BJ (cell line): Measurements from ENCODE around the gene SNAP23. TPM values are rescaled to one million over a fixed set of nuclear protein-coding genes. Genes with fewer than 3 reads are reported as not detected.

ENCODE experiments used
- CTCF ChIA-PET: fragments of 350-600 bp; formaldehyde crosslinking; extraction: SDS; loops from one replicate; lab custom pipeline; 2021; ENCODE audit warnings: antibody characterized with exemption, inconsistent platforms; lab: Yijun Ruan, JAX
- POLR2A ChIA-PET: fragments of 300-600 bp; sonication (Branson Sonifier 250); formaldehyde crosslinking; extraction: SDS; loops from one replicate; lab custom pipeline; 2021; ENCODE audit warnings: antibody characterized with exemption; lab: Charles Lee
- DNase-seq: peaks from one replicate; pipeline ENCODE4 v3.0.0-alpha.2; 2011; ENCODE audit warnings: low read depth
- H3K27me3 ChIP-seq: 2 replicates; pipeline ENCODE4 v1.6.0; 2011; ENCODE audit warnings: low read length; ENCODE audit not compliant: control insufficient read depth, insufficient read depth
- H3K36me3 ChIP-seq: 2 replicates; pipeline ENCODE4 v1.5.1; 2011; ENCODE audit warnings: low read length; ENCODE audit not compliant: control insufficient read depth, insufficient read depth
- H3K4me3 ChIP-seq: 2 replicates; pipeline ENCODE4 v1.5.1; 2011; ENCODE audit warnings: low read depth, mild to moderate bottlenecking, control low read depth, low read length
- polyA plus RNA-seq: library from polyadenylated mRNA; depleted of rRNA; stranded (reverse); fragments of >200 nt; gene quantifications from 2 replicates; pipeline ENCODE4 v1.2.3, GENCODE V29; 2011
- TF ChIP-seq, protein P1 (sequence below): IDR thresholded peaks from 2 replicates; pipeline ENCODE4 v1.5.1; 2011; ENCODE audit warnings: low read depth, mild to moderate bottlenecking, control low read depth, inconsistent platforms, low read length, moderate library complexity; ENCODE audit not compliant: insufficient read depth

SNAP23 gene
- polyA plus RNA-seq, 1 experiment, result 28.5 TPM

DNA sequence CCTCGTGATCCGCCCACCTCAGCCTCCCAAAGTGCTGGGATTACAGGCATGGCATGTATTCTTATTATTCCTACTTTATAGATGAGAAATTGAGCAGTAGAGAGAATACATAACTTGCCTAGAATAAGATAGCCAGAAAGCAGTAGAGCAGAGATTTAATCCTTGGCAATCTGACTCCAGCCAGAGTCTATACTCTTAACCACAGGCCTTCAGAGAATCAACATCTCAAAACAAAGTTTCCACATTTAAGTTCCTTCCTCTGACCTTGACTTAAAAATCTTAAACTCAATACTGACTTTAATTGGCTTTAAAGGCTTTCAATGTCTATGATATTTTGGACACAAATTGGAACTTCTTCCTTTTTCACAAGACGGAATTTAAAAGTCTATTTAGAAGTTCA, 41.6 kb upstream of the SNAP23 start:
- Histone ChIP-seq H3K4me3 (no peak overlapping the region), H3K27me3 (no peaks in the 10 kb centered on the region), H3K36me3 (peaks cover 7% of the 10 kb centered on the region)
- no peak for DNase-seq
- TF ChIP-seq, protein P1, sequence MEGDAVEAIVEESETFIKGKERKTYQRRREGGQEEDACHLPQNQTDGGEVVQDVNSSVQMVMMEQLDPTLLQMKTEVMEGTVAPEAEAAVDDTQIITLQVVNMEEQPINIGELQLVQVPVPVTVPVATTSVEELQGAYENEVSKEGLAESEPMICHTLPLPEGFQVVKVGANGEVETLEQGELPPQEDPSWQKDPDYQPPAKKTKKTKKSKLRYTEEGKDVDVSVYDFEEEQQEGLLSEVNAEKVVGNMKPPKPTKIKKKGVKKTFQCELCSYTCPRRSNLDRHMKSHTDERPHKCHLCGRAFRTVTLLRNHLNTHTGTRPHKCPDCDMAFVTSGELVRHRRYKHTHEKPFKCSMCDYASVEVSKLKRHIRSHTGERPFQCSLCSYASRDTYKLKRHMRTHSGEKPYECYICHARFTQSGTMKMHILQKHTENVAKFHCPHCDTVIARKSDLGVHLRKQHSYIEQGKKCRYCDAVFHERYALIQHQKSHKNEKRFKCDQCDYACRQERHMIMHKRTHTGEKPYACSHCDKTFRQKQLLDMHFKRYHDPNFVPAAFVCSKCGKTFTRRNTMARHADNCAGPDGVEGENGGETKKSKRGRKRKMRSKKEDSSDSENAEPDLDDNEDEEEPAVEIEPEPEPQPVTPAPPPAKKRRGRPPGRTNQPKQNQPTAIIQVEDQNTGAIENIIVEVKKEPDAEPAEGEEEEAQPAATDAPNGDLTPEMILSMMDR, result no peak
- POLR2A ChIA-PET, result no interaction called here
- CTCF ChIA-PET, result no interaction called here

DNA sequence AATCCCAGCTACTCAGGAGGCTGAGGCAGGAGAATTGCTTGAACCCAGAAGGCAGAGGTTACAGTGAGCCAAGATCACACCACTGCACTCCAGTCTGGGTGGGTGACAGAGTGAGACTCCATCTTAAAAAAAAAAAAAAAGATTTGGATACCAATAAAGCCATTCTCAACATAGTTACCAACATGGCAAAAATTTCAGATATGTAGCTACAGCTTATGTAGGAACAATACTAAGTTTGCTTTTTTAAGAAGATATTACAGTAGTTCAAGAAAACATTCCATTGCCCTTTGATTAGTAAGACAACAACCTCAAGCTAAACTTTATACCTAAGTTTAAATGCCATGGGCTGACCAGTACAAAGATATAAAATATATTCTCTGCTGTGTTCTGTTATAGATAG, 38.9 kb upstream of the SNAP23 start:
- ChIA-PET CTCF (interaction anchor here (2.1 kb wide), 1 partner anchor 15 kb away, joined by 11 read pairs; no protein-coding TSS in a partner anchor), POLR2A (interaction anchor here (0.6 kb wide), 1 partner anchor 131 kb away, joined by 11 read pairs; no protein-coding TSS in a partner anchor)
- TF ChIP-seq, protein P1, result no peak
- no peaks in the 10 kb centered on the region; the same call in 1 of the 2 replicates for H3K36me3 ChIP-seq
- no peak overlapping the region for H3K4me3 ChIP-seq
- DNase-seq, result no peak
- no peaks in the 10 kb centered on the region for H3K27me3 ChIP-seq

DNA sequence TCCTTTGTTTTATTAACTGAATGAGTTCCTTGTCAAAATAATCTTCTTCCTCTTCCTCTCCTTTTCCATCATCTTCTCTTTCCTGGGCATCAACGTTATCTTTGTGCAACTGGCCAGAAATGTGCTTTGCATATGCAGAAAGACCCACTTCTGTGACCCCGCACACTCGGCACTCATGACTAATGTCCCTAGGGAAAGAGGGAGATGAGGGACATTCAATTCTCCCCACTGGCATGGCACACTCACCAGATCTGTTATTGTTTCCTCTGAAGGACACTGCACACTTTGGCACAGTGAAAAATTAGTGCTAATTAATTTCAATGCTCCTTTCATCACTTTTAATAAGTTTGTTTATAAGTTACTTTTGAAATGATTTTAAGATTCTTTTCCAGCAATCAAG, 38.5 kb upstream of the SNAP23 start:
- Histone ChIP-seq H3K27me3 (no peaks in the 10 kb centered on the region), H3K4me3 (peak overlapping the region; percentile 2; the same call in 1 of the 2 replicates), H3K36me3 (no peaks in the 10 kb centered on the region; the same call in 1 of the 2 replicates)
- no peak for DNase-seq
- POLR2A ChIA-PET, result interaction anchor here (0.6 kb wide), 1 partner anchor 131 kb away, joined by 11 read pairs; no protein-coding TSS in a partner anchor
- TF ChIP-seq, protein P1, result no peak
- CTCF ChIA-PET, result interaction anchor here (0.9 to 2.1 kb wide), 4 partner anchors 11 to 23 kb away, joined by 3 to 11 read pairs (median 4); no protein-coding TSS in a partner anchor

DNA sequence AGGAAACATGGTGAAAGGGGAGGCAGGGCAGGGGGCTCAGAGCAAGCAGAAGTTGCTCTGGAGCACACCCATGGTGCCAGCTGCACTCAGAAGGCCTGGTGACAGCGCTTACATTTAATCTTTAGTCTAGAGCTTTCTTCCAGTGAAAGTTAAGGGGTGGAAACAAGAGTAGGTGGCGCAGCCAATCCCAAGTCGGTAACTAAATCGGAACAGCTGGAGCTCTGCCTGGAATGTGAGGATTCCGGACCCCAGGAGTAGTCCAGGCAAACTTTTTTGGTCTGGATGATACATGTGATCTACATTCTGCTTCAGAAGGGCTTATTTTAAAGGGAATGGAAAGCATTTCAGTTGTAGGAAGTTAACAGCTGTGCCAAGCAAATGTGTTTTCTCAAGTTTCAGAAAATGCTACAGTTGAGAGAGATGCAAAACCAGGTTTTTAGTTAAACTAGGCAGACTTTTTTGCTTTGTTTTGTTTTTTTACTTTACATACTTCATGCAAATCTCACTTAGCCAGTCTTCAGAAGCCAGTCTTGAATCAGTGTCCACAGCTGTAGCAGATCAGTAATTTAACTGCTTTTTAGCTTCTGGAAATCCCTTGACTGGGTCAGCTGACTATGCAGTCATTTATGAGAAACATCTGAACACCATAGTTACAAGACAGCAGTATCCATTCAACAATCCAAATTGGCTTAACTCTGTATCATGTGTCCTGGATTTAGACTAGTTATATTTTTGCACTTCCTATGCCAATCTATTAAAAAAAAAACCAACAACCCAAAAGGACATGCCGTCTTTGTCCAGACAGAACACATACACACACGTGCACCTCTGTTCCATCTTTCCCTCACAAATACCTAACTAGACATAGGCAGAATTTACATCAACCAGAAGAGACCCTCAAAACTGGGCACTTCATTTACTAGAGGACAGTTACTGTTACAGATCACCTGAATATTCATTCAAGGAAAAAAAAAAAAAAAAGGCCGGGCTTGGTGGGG, 37.7 kb upstream of the SNAP23 start:
- TF ChIP-seq, protein P1, result 0 out of 2 replicates have a peak, but pooled peaks have one; percentile 1
- Histone ChIP-seq H3K27me3 (no peaks in the 10 kb centered on the region), H3K36me3 (no peaks in the 10 kb centered on the region), H3K4me3 (peak overlapping the region; percentile 2; the same call in 1 of the 2 replicates)
- peak; percentile 94 for DNase-seq
- POLR2A ChIA-PET, result no interaction called here
- CTCF ChIA-PET, result interaction anchor here (0.6 to 2.1 kb wide), 5 partner anchors 10 to 23 kb away, joined by 3 to 11 read pairs (median 4); no protein-coding TSS in a partner anchor

DNA sequence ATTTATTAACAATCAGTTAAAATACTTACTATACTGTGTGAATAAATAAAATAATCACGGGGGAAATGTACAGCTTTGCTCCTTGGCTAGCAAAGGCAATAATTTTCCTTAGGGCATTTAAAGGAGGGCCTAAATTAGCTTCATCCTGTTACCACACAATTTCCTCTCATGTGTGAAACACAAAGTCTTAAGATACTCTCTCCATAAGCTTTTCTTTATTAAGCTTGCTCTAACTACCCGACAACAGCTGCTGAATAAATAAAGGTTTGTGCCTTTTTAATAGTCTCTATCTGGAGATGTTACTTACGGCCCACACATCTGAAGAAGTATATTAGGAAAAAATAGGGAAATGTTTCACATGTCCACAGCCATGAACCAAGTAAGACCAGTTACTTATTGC, 34.2 kb upstream of the SNAP23 start:
- ChIA-PET CTCF (interaction anchor here (0.5 to 0.6 kb wide), 2 partner anchors 24 to 297 kb away, joined by 3 to 4 read pairs; no protein-coding TSS in a partner anchor), POLR2A (no interaction called here)
- Histone ChIP-seq H3K36me3 (peaks cover 1% of the 10 kb centered on the region; the same call in 1 of the 2 replicates), H3K27me3 (no peaks in the 10 kb centered on the region), H3K4me3 (no peak overlapping the region)
- DNase-seq, result no peak
- TF ChIP-seq, protein P1, result no peak
